ENCODE data around the gene CDKN1B. TPM values are rescaled to one million over a fixed set of nuclear protein-coding genes. Genes with fewer than 3 reads are reported as not detected.

Gene CDKN1B
- polyA plus RNA-seq, 5 donors: 59.9 to 69.8 (median 64.7) TPM

DNA sequence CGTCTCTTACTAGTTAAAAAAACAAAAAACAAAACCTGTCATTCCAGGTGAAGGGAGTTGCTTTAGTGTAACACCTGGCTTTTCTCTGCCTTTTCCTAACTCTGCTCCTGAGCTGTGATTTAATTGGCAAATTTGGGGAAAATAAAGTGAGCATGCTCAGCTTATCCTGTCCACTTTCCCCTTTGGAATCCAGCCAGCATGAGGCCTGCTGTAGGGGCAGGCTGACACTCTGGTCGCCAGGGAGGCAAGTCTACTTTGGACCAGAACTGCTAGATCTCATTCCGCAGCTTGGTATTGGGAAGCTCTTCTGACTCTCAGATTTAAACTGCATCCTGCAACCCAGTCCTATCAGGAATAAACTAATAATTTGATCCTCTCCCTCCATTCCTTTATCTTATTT, 30.1 kb downstream of the CDKN1B start:
- no peak for DNase-seq

DNA sequence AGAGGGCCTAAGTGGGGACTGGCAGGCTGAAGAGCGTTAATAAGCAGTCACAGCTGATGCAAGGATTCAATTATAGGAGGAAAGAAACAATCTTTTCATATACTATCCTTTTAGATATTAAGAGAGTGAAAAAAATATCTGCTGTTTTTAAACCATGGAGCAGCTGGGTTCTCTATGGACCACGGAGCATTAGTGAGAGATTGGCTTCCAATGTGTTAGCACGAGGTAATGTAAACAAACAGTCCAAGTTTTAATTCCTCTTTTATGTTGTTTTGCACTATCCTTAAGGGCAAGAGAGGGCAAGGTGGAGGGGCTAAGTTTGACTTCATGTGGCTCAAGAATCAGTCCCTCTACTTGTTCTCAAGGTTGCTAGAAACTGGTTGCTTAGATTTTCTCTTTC, 30.9 kb downstream of the CDKN1B start:
- no peak for DNase-seq

DNA sequence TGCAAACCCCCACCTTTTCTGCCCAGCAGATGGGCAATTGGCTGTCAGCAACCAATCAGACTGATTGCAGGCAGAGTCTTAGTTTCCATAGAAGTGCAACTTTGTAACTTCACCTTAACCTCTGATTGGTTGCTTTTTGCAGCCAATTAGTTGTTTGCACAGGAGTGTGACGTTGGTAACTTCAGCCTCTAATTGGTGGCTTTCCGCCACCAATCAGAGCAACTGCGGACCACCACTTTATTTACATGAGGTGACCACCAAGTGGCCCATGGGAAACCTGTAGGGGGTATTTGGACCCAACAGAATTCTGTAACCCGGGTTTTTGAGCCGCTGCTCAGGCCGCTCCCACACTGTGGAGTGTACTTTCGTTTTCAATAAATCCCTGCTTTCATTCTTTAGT, 32.3 kb downstream of the CDKN1B start:
- no peak for DNase-seq

DNA sequence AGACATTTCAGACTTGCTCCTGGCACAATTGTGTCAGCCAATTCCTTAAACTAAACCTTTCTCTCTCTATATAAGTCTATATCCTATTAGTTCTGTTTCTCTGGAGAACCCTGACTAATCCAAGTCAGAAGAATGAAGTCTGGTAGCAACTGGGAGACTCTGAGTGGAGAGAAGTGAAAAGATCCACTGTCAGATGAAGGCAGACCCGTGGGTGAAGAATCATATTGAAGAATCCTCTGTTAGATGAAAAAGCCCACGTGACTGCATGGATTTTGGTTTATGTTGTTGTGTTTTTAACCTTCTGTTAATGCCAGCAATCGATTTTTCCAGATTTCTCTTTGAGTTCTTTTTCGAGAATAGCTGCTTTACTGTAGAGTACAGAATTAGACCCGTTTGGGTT, 38.8 kb downstream of the CDKN1B start:
- no peak for DNase-seq

DNA sequence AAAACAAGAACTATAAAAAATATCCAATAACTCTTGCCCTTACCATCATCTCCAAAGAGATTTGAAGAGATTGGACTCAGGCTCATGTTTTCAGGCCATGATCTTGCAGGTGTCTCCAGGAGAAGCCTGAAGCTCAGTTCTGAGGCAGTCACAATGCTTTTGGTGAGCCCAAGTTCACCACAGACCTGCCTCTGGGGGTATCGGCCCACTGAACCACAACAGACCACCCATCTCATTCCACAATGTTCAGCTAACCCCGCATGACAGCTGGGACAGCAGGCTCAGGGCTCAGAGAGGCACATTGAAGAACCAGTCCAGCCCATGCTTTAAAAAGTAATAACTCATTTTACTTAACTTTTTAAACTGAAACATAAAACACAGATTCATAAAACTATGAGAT, 40.0 kb downstream of the CDKN1B start:
- DNase-seq: no peak

DNA sequence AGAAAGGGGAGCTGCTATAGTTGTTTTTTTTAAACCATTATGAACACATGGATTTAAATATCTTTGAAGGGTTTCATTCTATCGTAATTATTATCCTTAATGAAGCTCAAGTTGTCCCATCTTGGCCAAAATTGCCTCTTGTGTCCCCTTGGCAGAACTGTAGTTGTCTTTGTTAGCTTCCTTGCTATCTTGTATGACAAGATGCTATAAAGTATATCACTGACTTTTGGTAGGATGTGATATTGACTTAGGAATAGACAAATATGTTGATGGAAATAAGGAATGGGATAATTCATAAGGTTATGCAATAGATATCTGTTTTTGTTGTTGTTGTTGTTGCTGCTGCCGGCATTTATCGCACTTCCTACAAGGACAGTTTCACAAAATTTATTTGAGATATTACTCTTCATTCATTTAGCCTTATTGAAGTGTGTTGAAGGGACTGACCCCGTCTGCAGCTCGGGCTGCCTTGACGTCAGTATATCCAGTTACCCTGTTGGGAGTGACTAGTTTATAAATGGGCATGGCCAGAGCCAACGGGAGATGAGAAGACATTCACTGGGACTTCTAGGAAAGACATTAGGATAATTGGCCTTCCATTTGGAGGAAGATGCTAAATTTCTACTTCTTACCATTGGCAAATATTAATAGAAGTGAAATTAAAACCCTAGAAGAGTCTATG, 42.2 kb downstream of the CDKN1B start:
- no peak for DNase-seq

DNA sequence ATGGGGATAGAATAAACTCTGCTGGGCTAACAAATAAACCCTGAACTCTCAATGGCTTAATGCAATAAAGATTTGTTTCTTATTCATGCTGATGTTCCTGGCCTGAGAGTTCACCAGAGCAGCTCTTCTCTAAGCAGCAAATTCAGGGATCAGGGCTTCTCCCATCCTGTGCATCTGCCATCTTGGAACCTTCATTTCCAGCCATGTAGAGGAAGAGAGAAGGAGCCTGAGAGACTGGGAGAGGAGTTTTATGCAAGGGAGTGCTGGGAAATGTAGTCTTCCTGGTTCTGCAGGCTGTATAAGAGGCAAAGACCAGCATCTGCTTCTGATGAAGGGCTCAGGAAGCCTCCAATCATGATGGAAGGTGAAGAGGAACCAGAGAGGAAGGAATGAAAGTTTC, 47.7 kb downstream of the CDKN1B start:
- no peak for DNase-seq

DNA sequence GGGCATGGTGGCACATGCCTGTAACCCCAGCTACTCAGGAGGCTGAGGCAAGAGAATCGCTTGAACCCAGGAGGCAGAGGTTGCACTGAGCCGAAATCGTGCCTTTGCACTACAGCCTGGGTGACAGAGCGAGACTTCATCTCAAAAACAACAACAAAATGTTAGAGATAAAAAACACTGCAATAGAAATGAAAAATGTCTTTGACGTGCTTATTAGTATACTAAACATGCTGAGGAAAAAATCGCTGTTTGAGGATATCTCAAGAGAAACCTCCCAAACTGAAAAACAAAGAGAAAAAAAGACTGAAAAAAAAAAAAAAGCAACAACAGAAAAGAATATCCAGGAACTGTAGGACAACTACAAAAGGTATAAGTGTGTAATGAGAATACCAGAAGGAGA, 53.1 kb downstream of the CDKN1B start:
- no peak for DNase-seq

Other genes with a start within 250 kb of the CDKN1B start
- 10 to 100 TPM; 28.8 to 36.2 (median 31.3) TPM for gene DUSP16, start 154.5 kb upstream of the CDKN1B start, polyA plus RNA-seq (ENCODE audit: insufficient read depth in 1 of 5, insufficient read length in 5 of 5, low replicate concordance in 1 of 5)
- 10 to 100 TPM; 24.8 to 32.5 (median 30.8) TPM for gene CREBL2, start 105.5 kb upstream of the CDKN1B start, polyA plus RNA-seq (ENCODE audit: insufficient read depth in 1 of 5, insufficient read length in 5 of 5, low replicate concordance in 1 of 5)
- 1 to 10 TPM in 4 of 5 donors, under 1 TPM in 1; 0.88 to 1.8 (median 1.2) TPM for gene GPR19, start 21.2 kb upstream of the CDKN1B start, polyA plus RNA-seq (ENCODE audit: insufficient read depth in 1 of 5, insufficient read length in 5 of 5, low replicate concordance in 1 of 5)
- gene APOLD1, start 68.3 kb downstream of the CDKN1B start, polyA plus RNA-seq (ENCODE audit: insufficient read depth in 1 of 5, insufficient read length in 5 of 5, low replicate concordance in 1 of 5): 10 to 100 TPM in 2 of 5 donors, 1 to 10 TPM in 3; 7.3 to 11.9 (median 9.2) TPM
- 10 to 100 TPM; 69.0 to 87.3 (median 74.0) TPM for gene DDX47, start 96.0 kb downstream of the CDKN1B start, polyA plus RNA-seq (ENCODE audit: insufficient read depth in 1 of 5, insufficient read length in 5 of 5, low replicate concordance in 1 of 5)
- gene GPRC5A, start 174.2 kb downstream of the CDKN1B start, polyA plus RNA-seq (ENCODE audit: insufficient read depth in 1 of 5, insufficient read length in 5 of 5, low replicate concordance in 1 of 5): 10 to 100 TPM in 4 of 5 donors, 1 to 10 TPM in 1; 8.8 to 25.0 (median 13.9) TPM
- 1 to 10 TPM in 2 of 5 donors, under 1 TPM in 3; 0.70 to 1.6 (median 0.85) TPM for gene GPRC5D, start 234.8 kb downstream of the CDKN1B start, polyA plus RNA-seq (ENCODE audit: insufficient read depth in 1 of 5, insufficient read length in 5 of 5, low replicate concordance in 1 of 5)

Data from right lung (tissue), 5 donors.